Effector CD8-positive, alpha-beta T cell (primary cell): ENCODE data around the gene MAP3K14.

Experiments
- DNase-seq: peaks from one replicate; lab custom pipeline; 2025; lab: John Stamatoyannopoulos, UW

Gene MAP3K14

GRCh38 chr17:45235416-45236281, 81.2 kb downstream of the MAP3K14 start:
- peak; percentile 67 for DNase-seq

- DNase-seq: peak; percentile 42
These were observed 82.0 kb downstream of the MAP3K14 start for GRCh38 chr17:45234641-45235415.

- no peak for DNase-seq
These were observed 83.3 kb downstream of the MAP3K14 start for GRCh38 chr17:45233423-45233924.

- DNase-seq: no peak
These were observed 84.1 kb downstream of the MAP3K14 start for GRCh38 chr17:45232514-45233422.

- DNase-seq: peak; percentile 16
These were observed 85.2 kb downstream of the MAP3K14 start for GRCh38 chr17:45231481-45232116.

GRCh38 chr17:45230787-45231480, 85.9 kb downstream of the MAP3K14 start:
- no peak for DNase-seq

GRCh38 chr17:45230410-45230786, 86.4 kb downstream of the MAP3K14 start:
- no peak for DNase-seq

- DNase-seq: no peak
These were observed 87.0 kb downstream of the MAP3K14 start for GRCh38 chr17:45229681-45230409.

GRCh38 chr17:45228763-45229539, 87.9 kb downstream of the MAP3K14 start:
- peak; percentile 69 for DNase-seq

GRCh38 chr17:45227926-45228762, 88.7 kb downstream of the MAP3K14 start:
- DNase-seq: no peak

- DNase-seq: no peak
These were observed 89.5 kb downstream of the MAP3K14 start for GRCh38 chr17:45227101-45227925.

- DNase-seq: no peak
These were observed 90.2 kb downstream of the MAP3K14 start for GRCh38 chr17:45226576-45226975.

GRCh38 chr17:45225964-45226530, 90.8 kb downstream of the MAP3K14 start:
- peak; percentile 80 for DNase-seq

GRCh38 chr17:45225051-45225700, 91.6 kb downstream of the MAP3K14 start:
- DNase-seq: peak; percentile 28

GRCh38 chr17:45224671-45225050, 92.2 kb downstream of the MAP3K14 start:
- DNase-seq: no peak
